AG04450 (cell line): ENCODE results near the gene ARHGAP42. TPM values are rescaled to one million over a fixed set of nuclear protein-coding genes. Genes with fewer than 3 reads are reported as not detected.

ENCODE experiments used
- CTCF ChIA-PET: fragments of 300-600, 350-600 bp; formaldehyde crosslinking; extraction: SDS; loops from one replicate; lab custom pipeline; 2022; ENCODE audit warnings: antibody characterized with exemption, inconsistent platforms; lab: Charles Lee
- POLR2A ChIA-PET: fragments of 350-600 bp; formaldehyde crosslinking; extraction: SDS; loops from one replicate; lab custom pipeline; 2021; ENCODE audit warnings: antibody characterized with exemption, inconsistent platforms; lab: Yijun Ruan, JAX
- DNase-seq: peaks from one replicate; pipeline ENCODE4 v3.0.0-alpha.2; 2011; ENCODE audit warnings: low read depth, low spot score
- H3K27ac ChIP-seq: one replicate; pipeline ENCODE4 v1.5.1; 2012; ENCODE audit warnings: low read depth, low read length, control low read depth
- H3K27me3 ChIP-seq: one replicate; pipeline ENCODE4 v1.6.0; 2012; ENCODE audit warnings: low read length; ENCODE audit not compliant: control insufficient read depth, insufficient read depth
- H3K4me3 ChIP-seq: 2 replicates; pipeline ENCODE4 v1.5.1; 2011; ENCODE audit warnings: mild to moderate bottlenecking, low read depth, low read length, control low read depth
- H3K9me3 ChIP-seq: 2 replicates; pipeline ENCODE4 v1.5.1; 2012; ENCODE audit warnings: low read length; ENCODE audit not compliant: control insufficient read depth, insufficient read depth
- polyA plus RNA-seq: library from polyadenylated mRNA; depleted of rRNA; stranded (reverse); fragments of >200 nt; gene quantifications from 2 replicates; pipeline ENCODE4 v1.2.3, GENCODE V29; 2011
- TF ChIP-seq, protein P1 (sequence below): IDR thresholded peaks from 2 replicates; pipeline ENCODE4 v1.5.1; 2011; ENCODE audit warnings: low read depth, low read length, control low read depth, inconsistent platforms

ARHGAP42 gene
- polyA plus RNA-seq, 1 experiment = 9.0 TPM

DNA sequence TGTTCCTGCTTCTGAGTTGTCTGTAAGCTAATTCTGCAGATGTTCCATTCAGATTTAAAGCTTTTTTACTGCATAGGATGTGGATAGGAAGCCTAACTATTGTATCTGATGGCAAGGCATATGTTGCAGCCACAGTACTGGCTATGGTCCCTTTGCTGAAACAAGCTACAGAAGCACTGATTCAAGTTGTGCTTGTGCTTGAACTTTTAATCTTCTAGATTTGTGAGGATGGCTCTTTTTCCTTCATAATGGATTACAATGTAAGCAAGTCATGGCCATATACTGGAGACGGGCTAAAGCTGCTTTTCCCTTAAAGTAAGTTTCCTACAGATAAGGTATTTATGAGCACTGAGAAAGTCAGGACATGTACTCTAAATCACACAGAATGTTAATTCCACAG is 303.8 kb downstream of the ARHGAP42 start:
- ChIA-PET CTCF (no interaction called here), POLR2A (no interaction called here)
- TF ChIP-seq, protein P1, sequence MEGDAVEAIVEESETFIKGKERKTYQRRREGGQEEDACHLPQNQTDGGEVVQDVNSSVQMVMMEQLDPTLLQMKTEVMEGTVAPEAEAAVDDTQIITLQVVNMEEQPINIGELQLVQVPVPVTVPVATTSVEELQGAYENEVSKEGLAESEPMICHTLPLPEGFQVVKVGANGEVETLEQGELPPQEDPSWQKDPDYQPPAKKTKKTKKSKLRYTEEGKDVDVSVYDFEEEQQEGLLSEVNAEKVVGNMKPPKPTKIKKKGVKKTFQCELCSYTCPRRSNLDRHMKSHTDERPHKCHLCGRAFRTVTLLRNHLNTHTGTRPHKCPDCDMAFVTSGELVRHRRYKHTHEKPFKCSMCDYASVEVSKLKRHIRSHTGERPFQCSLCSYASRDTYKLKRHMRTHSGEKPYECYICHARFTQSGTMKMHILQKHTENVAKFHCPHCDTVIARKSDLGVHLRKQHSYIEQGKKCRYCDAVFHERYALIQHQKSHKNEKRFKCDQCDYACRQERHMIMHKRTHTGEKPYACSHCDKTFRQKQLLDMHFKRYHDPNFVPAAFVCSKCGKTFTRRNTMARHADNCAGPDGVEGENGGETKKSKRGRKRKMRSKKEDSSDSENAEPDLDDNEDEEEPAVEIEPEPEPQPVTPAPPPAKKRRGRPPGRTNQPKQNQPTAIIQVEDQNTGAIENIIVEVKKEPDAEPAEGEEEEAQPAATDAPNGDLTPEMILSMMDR = no peak
- Histone ChIP-seq H3K9me3 (no peaks in the 10 kb centered on the region), H3K4me3 (no peak overlapping the region), H3K27ac (no peak overlapping the region), H3K27me3 (no peaks in the 10 kb centered on the region)
- DNase-seq = no peak

DNA sequence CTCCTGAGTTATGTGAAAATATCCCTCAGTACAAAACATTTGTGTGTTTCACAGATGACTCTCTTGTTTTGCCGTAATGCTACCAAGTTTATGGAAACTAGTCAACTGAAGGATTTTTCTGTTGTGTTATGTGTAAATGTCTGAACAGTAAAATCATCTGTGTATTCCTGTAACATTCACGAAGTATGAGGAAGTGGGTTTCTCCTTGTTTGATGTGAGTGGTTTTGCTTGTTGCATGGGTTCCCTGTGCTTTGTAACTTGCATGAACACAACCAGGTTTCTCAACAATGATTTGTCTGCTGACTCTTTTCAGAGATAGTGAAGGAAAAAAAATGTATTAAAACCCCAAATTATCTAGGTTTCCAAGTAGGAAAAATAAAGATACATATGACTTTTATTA is 304.5 kb downstream of the ARHGAP42 start:
- no peak for DNase-seq
- no peaks in the 10 kb centered on the region for H3K9me3 ChIP-seq
- ChIA-PET POLR2A (no interaction called here), CTCF (no interaction called here)
- TF ChIP-seq, protein P1 = no peak
- no peaks in the 10 kb centered on the region for H3K27me3 ChIP-seq
- H3K4me3 ChIP-seq = no peak overlapping the region
- no peak overlapping the region for H3K27ac ChIP-seq

DNA sequence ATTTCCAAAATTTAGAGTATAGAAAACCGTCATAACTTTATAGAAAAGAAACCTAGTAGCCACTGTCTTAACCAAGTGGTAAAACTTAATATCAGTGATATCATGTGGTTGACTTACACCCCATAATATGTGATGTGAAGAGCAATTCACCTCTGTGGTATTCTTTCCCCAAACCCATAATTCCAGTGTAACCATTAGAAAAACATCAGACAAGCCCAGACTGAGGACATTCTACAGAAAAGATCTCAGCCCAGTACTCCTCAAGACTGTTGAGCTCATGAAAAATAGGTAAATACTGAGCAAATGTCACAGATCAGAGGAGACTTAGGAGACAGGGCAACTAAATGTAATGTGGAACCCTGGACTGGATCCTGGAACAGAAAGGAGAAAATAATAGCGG is 307.9 kb downstream of the ARHGAP42 start:
- CTCF ChIA-PET = no interaction called here
- Histone ChIP-seq H3K4me3 (no peak overlapping the region), H3K27me3 (peaks cover under 1% of the 10 kb centered on the region), H3K27ac (no peak overlapping the region), H3K9me3 (no peaks in the 10 kb centered on the region)
- DNase-seq = no peak
- POLR2A ChIA-PET = no interaction called here
- TF ChIP-seq, protein P1 = no peak

DNA sequence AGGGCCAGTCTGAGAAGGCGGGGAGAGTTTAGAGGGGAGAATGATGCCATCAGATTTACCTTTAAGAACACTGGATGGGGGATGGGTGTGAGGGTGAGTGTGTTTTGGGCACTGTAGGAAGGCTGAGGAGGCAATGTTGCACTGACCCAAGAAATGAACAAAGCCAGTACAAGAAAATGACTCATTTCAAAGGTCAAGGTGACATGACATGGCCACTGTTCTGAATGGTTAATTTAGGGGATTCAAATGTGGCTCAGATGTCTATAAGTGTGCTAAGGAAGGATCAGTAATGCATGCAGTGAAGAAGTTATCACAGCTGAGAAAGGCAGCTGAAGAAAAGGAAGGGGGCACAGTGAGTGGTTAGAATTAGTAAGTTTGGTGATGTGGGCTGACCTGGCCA is 312.7 kb downstream of the ARHGAP42 start:
- no peak for DNase-seq
- ChIA-PET CTCF (no interaction called here), POLR2A (no interaction called here)
- H3K27me3 ChIP-seq = peaks cover 6% of the 10 kb centered on the region
- TF ChIP-seq, protein P1 = no peak
- no peak overlapping the region for H3K4me3 ChIP-seq
- no peaks in the 10 kb centered on the region for H3K9me3 ChIP-seq
- H3K27ac ChIP-seq = no peak overlapping the region

DNA sequence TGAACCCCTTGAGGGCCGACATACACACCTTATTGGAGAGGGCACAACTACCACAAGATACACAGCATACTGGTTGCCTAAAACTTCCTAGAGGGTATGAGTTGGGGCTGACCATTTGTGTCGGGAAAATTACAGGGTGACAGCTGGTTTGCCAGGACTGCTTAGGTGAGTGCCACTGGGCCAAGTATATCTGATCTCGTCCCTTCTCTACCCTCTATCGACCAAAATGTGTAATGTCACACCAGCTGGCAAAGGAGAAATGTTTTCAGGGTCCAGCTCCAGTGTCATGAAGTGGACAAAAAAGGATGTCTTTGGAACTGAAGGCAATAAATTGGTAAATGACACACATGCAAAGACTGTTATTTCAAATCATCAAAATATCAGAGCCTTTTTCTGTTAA is 316.4 kb downstream of the ARHGAP42 start:
- Histone ChIP-seq H3K27me3 (peaks cover 6% of the 10 kb centered on the region), H3K4me3 (no peak overlapping the region), H3K9me3 (no peaks in the 10 kb centered on the region), H3K27ac (no peak overlapping the region)
- POLR2A ChIA-PET = no interaction called here
- CTCF ChIA-PET = no interaction called here
- DNase-seq = no peak
- TF ChIP-seq, protein P1 = peak; percentile 18; the same call in 1 of the 2 replicates
